ENCODE data around the gene TGFBR3.

Gene TGFBR3

DNA sequence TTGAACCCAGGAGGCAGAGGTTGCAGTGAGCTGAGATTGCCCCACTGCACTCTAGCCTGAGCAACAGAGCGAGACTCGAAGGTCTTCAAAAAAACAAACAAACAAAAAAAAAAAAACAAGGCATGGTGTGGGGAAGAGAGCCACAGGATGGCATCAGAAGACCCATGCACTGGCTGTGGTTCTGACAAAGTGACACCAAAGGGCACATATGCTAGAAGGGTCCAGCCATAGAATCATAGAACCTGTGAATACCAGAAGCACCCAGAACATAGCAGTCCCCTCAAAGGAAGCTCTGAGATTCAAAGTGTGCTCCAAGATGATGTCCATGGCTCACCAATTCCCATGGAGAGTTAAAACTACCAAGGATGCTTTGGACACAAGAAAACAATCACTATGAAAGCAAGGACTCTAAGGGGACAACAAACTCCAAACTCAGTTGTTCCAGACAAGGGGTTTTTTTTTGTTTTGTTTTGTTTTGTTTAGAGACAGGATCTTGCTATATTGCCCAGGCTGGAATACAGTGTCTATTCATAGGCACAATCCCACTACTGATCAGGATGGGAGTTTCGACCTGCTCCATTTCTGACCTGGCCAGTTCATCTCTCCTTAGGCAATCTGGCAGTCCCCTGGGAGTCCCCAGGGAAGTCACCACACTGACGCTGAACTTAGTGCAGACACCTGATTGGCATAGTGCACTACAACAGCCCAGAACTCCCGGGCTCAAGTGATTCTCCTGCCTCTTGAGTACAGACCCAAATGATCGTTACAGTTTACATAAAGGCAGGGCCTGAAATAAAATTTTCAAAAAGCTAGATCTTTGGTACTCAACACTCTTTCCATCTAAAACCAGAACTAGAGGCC is 56.4 kb downstream of the TGFBR3 start:
- H3K14ac ChIP-seq (ENCODE audit: low read length in 2 of 2), result no peak overlapping the region
- peak overlapping the region; percentile 24 for H2AK5ac ChIP-seq (ENCODE audit: low read length, severe bottlenecking)
- H3K9me3 ChIP-seq (ENCODE audit: control insufficient read depth, low read length), result no peaks in the 10 kb centered on the region
- H2BK120ac ChIP-seq (ENCODE audit: low read depth, low read length), result no peak overlapping the region
- H3K4me3 ChIP-seq (ENCODE audit: insufficient read depth in 1 of 2, low read depth in 1 of 2, low read length in 2 of 2), result no peak overlapping the region
- H3K23ac ChIP-seq (ENCODE audit: low read length in 2 of 2), result no peak overlapping the region
- H3K36me3 ChIP-seq (ENCODE audit: control insufficient read depth in 1 of 2, insufficient read depth in 2 of 2, low read depth in 1 of 2, low read length in 2 of 2), result peaks cover 0 to 59% of the 10 kb centered on the region in 2 experiments
- no peak overlapping the region for H3K18ac ChIP-seq (ENCODE audit: low read depth in 1 of 2, low read length in 2 of 2)
- no peak overlapping the region for H3K27ac ChIP-seq (ENCODE audit: low read length, poor library complexity, severe bottlenecking)
- no peak overlapping the region for H2BK5ac ChIP-seq (ENCODE audit: low read depth, low read length, poor library complexity, severe bottlenecking)
- peaks cover 8% of the 10 kb centered on the region for H3K79me1 ChIP-seq (replicated peaks; ENCODE audit: low read length, poor library complexity, severe bottlenecking)
- peaks cover 24% of the 10 kb centered on the region for H3K4me1 ChIP-seq (ENCODE audit: control insufficient read depth, insufficient read depth, low read depth, low read length)
- 83% methylated on average over 6 of the region's 6 CpGs for WGBS
- H2BK15ac ChIP-seq (ENCODE audit: low read depth, poor library complexity, severe bottlenecking), result no peak overlapping the region
- no peak overlapping the region for H4K8ac ChIP-seq (ENCODE audit: low read length)
- no peak for DNase-seq
- H3K4me2 ChIP-seq (ENCODE audit: low read length, poor library complexity, severe bottlenecking), result no peak overlapping the region
- no peak overlapping the region for H2AFZ ChIP-seq (ENCODE audit: low read depth, low read length)
- H2BK12ac ChIP-seq (ENCODE audit: low read length in 2 of 2), result no peak overlapping the region
- peak overlapping the region; percentile 54 for H3K9ac ChIP-seq (ENCODE audit: low read length)
- no peak overlapping the region for H3K4ac ChIP-seq (ENCODE audit: low read depth in 1 of 2, low read length in 2 of 2)
- H4K91ac ChIP-seq (ENCODE audit: low read length), result no peak overlapping the region
- no peaks in the 10 kb centered on the region for H3K27me3 ChIP-seq (ENCODE audit: control insufficient read depth in 1 of 2, insufficient read depth in 1 of 2, low read length in 2 of 2)

DNA sequence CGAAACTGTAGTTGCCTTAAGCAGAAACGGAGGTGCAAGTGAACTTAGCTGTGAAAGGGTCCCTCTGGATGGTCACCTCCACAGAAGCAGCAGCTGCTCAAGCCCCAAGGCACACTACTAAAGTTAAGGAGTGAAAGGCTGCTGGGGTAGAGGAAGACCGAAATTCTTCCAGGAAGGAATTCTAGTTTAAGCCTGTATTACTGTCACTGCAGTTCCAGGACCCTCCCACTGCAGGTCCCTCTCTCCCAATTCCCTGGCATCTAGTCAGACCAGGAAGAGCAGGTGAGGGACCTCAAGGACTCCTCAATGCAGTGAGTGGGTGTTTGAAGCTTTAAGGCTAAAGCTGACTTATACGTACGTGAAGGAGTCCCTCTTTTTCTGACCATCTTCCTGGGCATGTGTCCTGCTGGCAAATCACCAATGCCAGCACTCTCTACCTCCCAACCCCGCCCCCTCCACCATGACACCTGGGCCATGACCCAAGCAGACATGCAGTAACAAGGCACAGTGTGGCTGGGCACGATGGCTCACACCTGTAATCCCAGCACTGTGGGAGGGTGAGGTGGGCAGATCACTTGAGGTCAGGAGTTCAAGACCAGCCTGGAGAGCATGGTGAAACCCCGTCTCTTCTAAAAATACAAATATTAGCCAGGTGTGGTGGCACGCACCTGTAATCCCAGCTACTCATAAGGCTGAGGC is 57.2 kb downstream of the TGFBR3 start:
- Histone ChIP-seq H4K91ac (ENCODE audit: low read length) (no peak overlapping the region), H3K27ac (ENCODE audit: low read length, poor library complexity, severe bottlenecking) (no peak overlapping the region), H3K4me1 (ENCODE audit: control insufficient read depth, insufficient read depth, low read depth, low read length) (peaks cover 24% of the 10 kb centered on the region), H2AFZ (ENCODE audit: low read depth, low read length) (no peak overlapping the region), H3K9me3 (ENCODE audit: control insufficient read depth, low read length) (no peaks in the 10 kb centered on the region), H3K27me3 (ENCODE audit: control insufficient read depth in 1 of 2, insufficient read depth in 1 of 2, low read length in 2 of 2) (no peaks in the 10 kb centered on the region), H3K36me3 (ENCODE audit: control insufficient read depth in 1 of 2, insufficient read depth in 2 of 2, low read depth in 1 of 2, low read length in 2 of 2) (peaks cover 0 to 61% of the 10 kb centered on the region in 2 experiments), H3K9ac (ENCODE audit: low read length) (no peak overlapping the region), H2BK120ac (ENCODE audit: low read depth, low read length) (no peak overlapping the region), H2BK15ac (ENCODE audit: low read depth, poor library complexity, severe bottlenecking) (no peak overlapping the region), H3K4me2 (ENCODE audit: low read length, poor library complexity, severe bottlenecking) (no peak overlapping the region), H3K4ac (ENCODE audit: low read depth in 1 of 2, low read length in 2 of 2) (no peak overlapping the region), H2AK5ac (ENCODE audit: low read length, severe bottlenecking) (peak overlapping the region; percentile 3), H3K79me1 (replicated peaks; ENCODE audit: low read length, poor library complexity, severe bottlenecking) (peaks cover 8% of the 10 kb centered on the region), H2BK12ac (ENCODE audit: low read length in 2 of 2) (peak overlapping the region in 1 of 2 experiments; percentile 45), H4K8ac (ENCODE audit: low read length) (no peak overlapping the region), H3K23ac (ENCODE audit: low read length in 2 of 2) (no peak overlapping the region), H3K14ac (ENCODE audit: low read length in 2 of 2) (no peak overlapping the region), H3K18ac (ENCODE audit: low read depth in 1 of 2, low read length in 2 of 2) (no peak overlapping the region), H2BK5ac (ENCODE audit: low read depth, low read length, poor library complexity, severe bottlenecking) (no peak overlapping the region), H3K4me3 (ENCODE audit: insufficient read depth in 1 of 2, low read depth in 1 of 2, low read length in 2 of 2) (no peak overlapping the region)
- no peak for DNase-seq
- WGBS, result 92% methylated on average over 7 of the region's 9 CpGs

DNA sequence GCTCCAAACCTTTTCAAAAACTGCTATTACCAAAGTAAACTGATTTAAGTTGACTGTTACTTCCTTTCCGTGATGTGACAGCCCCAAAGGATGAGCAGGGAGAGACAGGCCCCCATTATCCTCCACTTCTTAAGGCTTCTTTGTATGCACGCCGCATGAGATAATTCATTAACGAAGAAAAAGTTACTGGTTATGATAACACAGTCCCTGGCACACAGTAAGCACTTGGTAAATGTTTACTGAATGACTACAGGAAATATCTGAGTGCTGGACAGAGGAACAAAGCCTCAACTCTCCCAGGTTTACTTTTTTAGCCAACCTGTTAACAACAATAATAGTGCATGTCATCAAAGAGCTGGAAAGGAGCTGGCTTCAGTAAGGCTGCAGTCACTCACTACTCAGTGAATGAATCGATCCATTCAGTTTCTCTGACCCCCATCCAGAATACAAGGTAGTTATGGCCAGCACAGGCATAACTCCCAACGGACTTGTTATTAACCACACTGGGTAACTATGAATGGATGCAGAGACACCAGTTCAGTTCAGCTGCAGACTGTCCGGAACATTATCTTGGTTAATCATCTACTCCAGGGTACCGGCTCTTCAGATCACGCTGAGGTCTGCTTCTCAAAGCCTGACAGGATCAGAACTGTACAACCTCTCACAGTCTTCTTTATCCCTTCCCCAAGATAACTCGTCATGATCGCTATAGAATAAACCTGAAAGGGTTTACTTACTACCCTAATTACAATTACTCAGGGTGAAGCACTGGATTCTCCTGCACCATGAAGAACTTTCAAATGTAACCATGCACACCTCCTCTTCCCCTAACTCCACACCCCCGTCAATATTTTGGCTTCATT is 58.3 kb downstream of the TGFBR3 start:
- Histone ChIP-seq H3K4me1 (ENCODE audit: control insufficient read depth, insufficient read depth, low read depth, low read length) (peaks cover 23% of the 10 kb centered on the region), H3K9ac (ENCODE audit: low read length) (peak overlapping the region; percentile 3), H3K18ac (ENCODE audit: low read depth in 1 of 2, low read length in 2 of 2) (no peak overlapping the region), H3K14ac (ENCODE audit: low read length in 2 of 2) (no peak overlapping the region), H3K27ac (ENCODE audit: low read length, poor library complexity, severe bottlenecking) (peak overlapping the region; percentile 70), H2AK5ac (ENCODE audit: low read length, severe bottlenecking) (peak overlapping the region; percentile 27), H4K8ac (ENCODE audit: low read length) (no peak overlapping the region), H3K27me3 (ENCODE audit: control insufficient read depth in 1 of 2, insufficient read depth in 1 of 2, low read length in 2 of 2) (no peaks in the 10 kb centered on the region), H3K23ac (ENCODE audit: low read length in 2 of 2) (no peak overlapping the region), H2BK15ac (ENCODE audit: low read depth, poor library complexity, severe bottlenecking) (no peak overlapping the region), H4K91ac (ENCODE audit: low read length) (no peak overlapping the region), H3K4ac (ENCODE audit: low read depth in 1 of 2, low read length in 2 of 2) (no peak overlapping the region), H3K9me3 (ENCODE audit: control insufficient read depth, low read length) (no peaks in the 10 kb centered on the region), H3K4me3 (ENCODE audit: insufficient read depth in 1 of 2, low read depth in 1 of 2, low read length in 2 of 2) (no peak overlapping the region), H2AFZ (ENCODE audit: low read depth, low read length) (no peak overlapping the region), H2BK12ac (ENCODE audit: low read length in 2 of 2) (no peak overlapping the region), H3K79me1 (replicated peaks; ENCODE audit: low read length, poor library complexity, severe bottlenecking) (peaks cover 13% of the 10 kb centered on the region), H2BK120ac (ENCODE audit: low read depth, low read length) (no peak overlapping the region), H3K4me2 (ENCODE audit: low read length, poor library complexity, severe bottlenecking) (peak overlapping the region; percentile 31), H2BK5ac (ENCODE audit: low read depth, low read length, poor library complexity, severe bottlenecking) (peak overlapping the region; percentile 49), H3K36me3 (ENCODE audit: control insufficient read depth in 1 of 2, insufficient read depth in 2 of 2, low read depth in 1 of 2, low read length in 2 of 2) (peaks cover 0 to 71% of the 10 kb centered on the region in 2 experiments)
- 71% methylated on average over 12 of the region's 12 CpGs for WGBS
- no peak for DNase-seq

Data from mesenchymal stem cell (in vitro differentiated cells and primary cell).